ENCODE data around the gene C3orf52.

Gene C3orf52

DNA sequence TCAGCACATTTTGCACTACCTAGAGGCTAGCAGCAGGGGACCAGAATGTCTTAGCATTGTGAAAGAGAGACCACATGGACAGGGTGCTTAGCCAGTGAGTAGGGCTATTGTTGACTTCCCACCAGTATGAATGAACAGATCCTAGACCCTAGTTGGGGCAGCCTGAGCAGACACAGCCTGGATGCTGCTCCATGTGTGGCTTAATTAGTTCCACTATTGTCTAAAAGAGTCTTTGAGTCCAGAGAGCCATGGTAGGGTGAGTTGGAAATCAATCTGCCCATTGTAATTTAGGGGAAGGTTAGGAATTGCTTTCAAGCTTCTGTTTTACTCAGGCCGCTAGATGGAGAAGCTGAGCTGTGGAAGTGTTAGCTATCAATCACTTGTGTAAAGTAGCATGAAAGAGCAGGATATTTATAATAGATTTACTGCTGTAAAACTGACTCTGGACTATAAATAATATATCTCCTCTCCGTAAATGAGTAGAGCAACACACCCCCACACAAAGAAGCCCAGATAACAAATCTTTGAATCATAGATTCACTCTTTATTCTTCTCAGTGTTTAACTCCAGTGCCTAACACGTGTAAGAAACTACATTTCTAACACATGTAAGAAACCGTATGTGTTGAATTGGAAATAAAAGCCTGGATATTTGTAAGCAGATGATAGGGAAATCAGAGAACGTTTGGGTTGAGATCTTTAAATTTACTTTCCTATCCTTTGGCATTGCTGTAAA, 50.9 kb downstream of the C3orf52 start:
- DNase-seq (ENCODE audit: low read depth, low spot score), result no peak

DNA sequence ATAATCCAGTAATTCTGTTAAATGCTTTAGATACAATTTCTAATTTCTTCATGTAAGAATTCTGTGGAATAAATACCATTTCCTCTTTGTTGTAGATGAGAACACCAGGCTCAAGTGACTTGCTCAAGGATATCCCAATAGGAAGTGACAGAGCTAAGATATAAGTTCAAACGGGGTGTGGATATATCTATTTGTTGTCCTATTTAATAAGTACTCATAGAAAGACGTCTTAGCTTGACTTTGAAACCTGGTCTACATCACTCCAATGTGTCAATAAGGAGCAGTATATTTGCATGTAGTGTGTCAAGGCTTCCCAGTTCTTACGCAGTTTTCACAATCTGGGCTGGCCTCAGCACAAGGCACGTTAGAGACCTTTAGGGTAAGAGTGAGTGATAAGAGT, 51.6 kb downstream of the C3orf52 start:
- DNase-seq (ENCODE audit: low read depth, low spot score), result no peak

DNA sequence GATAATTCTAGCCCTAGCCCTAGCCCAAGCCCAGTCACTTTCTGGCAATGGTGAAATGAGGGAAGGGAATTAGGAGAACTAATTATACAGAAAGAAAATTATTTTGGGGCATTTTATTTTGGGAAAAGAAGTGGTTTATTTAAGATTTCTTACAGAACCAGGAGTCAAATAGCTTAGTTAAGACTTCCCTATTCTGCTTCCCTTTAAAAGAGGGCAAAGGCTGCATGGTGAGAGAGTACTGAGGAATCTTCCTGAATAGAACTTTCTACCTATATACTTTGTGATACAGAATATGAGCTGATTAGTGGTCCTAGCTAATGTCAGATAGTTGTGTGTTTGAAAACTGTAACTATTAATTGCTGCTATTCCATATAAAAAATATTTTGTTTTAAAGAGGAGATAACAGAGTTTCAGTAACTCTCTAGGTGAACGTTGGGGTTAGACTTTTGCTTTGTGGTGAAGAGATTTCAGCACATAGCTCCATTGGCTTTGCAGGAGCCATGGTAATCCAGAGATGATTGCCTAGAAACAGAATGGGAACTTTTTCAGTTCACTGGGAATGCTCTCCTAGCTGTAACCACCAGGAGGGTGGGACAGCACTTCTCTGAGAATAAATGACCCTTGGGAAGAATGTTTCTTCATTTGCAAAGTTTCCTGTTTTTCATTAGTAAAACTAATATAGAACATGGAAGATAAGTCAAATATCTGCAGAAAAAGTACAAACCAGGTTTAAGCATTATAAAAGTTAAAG, 52.2 kb downstream of the C3orf52 start:
- DNase-seq (ENCODE audit: low read depth, low spot score), result no peak

DNA sequence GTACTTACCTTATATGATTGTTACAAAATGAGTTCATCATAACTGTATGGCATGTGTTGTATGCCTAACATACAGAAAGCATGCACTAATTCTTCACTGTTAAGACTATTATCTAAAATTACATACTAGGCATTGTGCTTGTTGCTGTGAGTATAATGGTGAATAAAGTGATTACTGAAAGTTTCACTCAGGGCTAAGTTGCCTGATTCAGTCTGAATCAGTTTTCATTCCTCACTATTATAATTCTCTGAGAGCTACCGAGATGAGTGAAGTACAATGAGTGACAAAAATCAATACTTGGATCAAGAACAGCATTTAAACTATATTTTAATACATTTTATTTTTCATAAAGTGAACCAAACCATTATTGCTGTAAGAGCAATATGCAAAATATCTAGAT, 54.4 kb downstream of the C3orf52 start:
- DNase-seq (ENCODE audit: low read depth, low spot score), result no peak

DNA sequence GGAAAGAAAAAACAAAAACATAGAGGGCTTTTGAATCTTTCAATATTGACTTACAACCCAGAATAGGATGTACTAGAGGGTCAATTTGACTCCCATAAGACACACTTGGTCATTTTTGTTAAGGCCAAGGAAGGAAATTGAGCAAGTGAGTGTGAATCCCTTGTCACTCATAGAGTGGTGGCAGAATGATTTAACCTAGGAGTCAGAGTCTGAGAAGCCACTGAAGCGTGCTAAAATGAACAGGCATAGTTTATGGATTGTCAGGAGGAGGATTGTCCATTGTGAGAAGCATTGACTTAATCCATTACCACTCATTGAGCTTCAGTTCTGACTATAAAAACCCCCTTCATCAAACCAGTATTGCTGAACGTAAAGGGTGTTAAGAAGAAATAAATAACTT, 55.1 kb downstream of the C3orf52 start:
- DNase-seq (ENCODE audit: low read depth, low spot score), result no peak

DNA sequence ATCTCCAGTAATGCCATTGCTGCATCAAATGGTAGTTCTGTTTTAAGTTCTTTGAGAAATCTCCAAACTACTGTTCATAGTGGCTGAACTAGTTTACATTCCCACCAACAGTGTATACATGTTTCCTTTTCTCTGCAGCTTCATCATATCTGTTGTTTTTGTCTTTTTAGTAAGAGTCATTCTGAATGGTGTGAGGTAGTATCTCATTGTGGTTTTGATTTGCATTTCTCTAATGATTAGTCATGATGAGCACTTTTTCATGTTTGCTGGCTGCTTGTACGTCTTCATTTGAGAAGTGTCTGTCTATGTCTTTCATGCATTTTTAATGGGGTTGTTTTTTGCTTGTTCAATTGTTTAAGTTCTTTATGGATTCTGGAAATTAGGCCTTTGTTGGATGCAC, 57.1 kb downstream of the C3orf52 start:
- DNase-seq (ENCODE audit: low read depth, low spot score), result no peak

DNA sequence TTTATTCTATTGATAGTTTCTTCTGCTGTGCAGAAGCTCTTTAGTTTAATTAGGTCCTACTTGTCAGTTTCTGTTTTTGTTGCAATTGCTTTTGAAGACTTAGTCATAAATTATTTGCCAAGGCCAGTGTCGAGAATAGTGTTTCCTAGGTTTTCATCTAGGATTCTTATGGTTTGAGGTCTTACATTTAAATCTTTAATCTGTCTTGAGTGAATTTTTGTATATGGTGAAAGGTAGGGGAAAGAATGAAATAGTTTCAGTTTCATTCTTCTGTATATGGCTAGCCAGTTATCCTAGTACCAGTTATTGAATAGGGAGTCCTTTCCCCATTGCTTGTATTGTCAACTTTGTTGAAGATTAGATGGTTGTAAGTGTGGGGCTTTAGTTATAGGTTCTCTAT, 57.5 kb downstream of the C3orf52 start:
- no peak for DNase-seq (ENCODE audit: low read depth, low spot score)

DNA sequence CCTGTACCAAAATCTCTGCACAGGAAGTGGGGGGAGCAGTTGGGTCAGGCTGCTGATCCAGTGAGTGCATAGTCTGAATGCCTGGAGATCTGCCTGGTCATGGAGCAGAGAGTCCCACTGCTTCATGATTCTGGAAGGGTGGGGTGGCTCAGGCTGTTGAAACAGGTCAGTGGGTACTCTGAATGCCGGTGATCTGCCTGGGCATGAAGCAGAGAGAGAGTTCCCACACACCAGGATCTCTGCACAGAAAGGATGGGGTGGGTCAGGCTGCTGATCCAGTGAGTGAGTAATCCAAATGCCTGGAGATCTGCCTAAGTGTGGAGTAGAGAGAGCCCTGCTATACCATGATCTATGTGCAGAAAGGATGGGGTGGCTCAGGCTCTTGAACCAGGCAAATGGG, 62.9 kb downstream of the C3orf52 start:
- no peak for DNase-seq (ENCODE audit: low read depth, low spot score)

DNA sequence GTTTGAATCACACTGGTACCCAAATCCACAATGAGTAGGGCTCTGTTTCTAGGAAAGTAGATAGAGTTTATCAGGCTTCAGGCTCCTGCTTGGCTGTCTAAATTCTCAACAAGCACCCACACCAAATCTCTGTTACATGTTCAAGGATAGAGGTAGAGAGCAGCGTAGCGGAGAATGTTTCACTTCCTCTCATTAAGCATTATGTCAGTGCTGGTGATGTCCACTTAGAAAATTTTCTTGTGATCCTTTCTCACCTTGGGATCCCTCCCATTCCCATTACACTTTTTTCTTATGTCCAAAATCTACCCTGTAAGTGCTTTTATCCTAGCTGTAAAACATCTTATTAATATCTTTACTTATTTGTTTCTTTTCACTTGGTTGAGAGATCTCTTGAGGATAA, 81.6 kb downstream of the C3orf52 start:
- no peak for DNase-seq (ENCODE audit: low read depth, low spot score)

Measured in activated CD4-positive, CD25-positive, alpha-beta regulatory T cell treated with anti-CD3 and anti-CD28 coated beads, Interleukin-2, amount 50 U/mL, for 16 hours (primary cell).